Frontal cortex (tissue), 4 donors: ENCODE measurements around the gene SOCS6. TPM values are rescaled to one million over a fixed set of nuclear protein-coding genes. Genes with fewer than 3 reads are reported as not detected.
"Not testable (repeated sequence)": the region's sequence is repeated elsewhere in the genome, so short reads cannot be mapped to it uniquely, and the experiment has no call there.

Source experiments
- DNase-seq, 2 donors: peaks; one replicate each; pipeline ENCODE4 v3.0.0; 2012; ENCODE audit warnings: low spot score in 2 of 2
- FAIRE-seq: peaks from 2 replicates; lab custom pipeline; 2012; peaks lifted over from hg19 to GRCh38; lab: Jason Lieb, UNC
- total RNA-seq: library from RNA; depleted of rRNA; stranded (reverse); fragments of >200 nt; gene quantifications from one replicate; pipeline ENCODE4 v1.2.3, GENCODE V29; 2014
- donor health status: control.
- donor health status: control.
- donor health status: control.

SOCS6 gene
- total RNA-seq, 1 donor from 2014 or later = 53.4 TPM

- not testable (repeated sequence) for FAIRE-seq, DNase-seq
These were observed 59.6 kb downstream of the SOCS6 start for GRCh38 chr18:70348481-70348880.

GRCh38 chr18:70349316-70349715 is 60.5 kb downstream of the SOCS6 start:
- no peak for DNase-seq
- peak; percentile 24 for FAIRE-seq

GRCh38 chr18:70354080-70354479 is 65.2 kb downstream of the SOCS6 start:
- DNase-seq (no peak), FAIRE-seq (no peak)

- no peak for DNase-seq
- no peak for FAIRE-seq
These were observed 65.9 kb downstream of the SOCS6 start for GRCh38 chr18:70354771-70355170.

- no peak for DNase-seq
- no peak for FAIRE-seq
These were observed 67.0 kb downstream of the SOCS6 start for GRCh38 chr18:70355620-70356385.

GRCh38 chr18:70358105-70358406 is 69.2 kb downstream of the SOCS6 start:
- DNase-seq, FAIRE-seq: not testable (repeated sequence)

- no peak for FAIRE-seq
- DNase-seq = no peak
These were observed 70.2 kb downstream of the SOCS6 start for GRCh38 chr18:70359071-70359470.

- DNase-seq (no peak), FAIRE-seq (no peak)
These were observed 73.4 kb downstream of the SOCS6 start for GRCh38 chr18:70362258-70362657.

- DNase-seq (no peak), FAIRE-seq (no peak)
These were observed 75.0 kb downstream of the SOCS6 start for GRCh38 chr18:70363861-70364260.

GRCh38 chr18:70365361-70365760 is 76.5 kb downstream of the SOCS6 start:
- FAIRE-seq = no peak

GRCh38 chr18:70366174-70366573 is 77.3 kb downstream of the SOCS6 start:
- DNase-seq = no peak
- no peak for FAIRE-seq

More at GRCh38 chr18:70365361-70365760, 76.5 kb downstream of the SOCS6 start:
- DNase-seq = no peak

GRCh38 chr18:70366670-70367069 is 77.8 kb downstream of the SOCS6 start:
- FAIRE-seq (no peak), DNase-seq (no peak)

GRCh38 chr18:70367344-70367743 is 78.5 kb downstream of the SOCS6 start:
- FAIRE-seq, DNase-seq: not testable (repeated sequence)

- FAIRE-seq = no peak
- DNase-seq = no peak
These were observed 80.1 kb downstream of the SOCS6 start for GRCh38 chr18:70368903-70369302.

GRCh38 chr18:70370762-70371733 is 82.2 kb downstream of the SOCS6 start:
- DNase-seq (no peak), FAIRE-seq (no peak)

GRCh38 chr18:70371908-70372307 is 83.1 kb downstream of the SOCS6 start:
- no peak for DNase-seq
- FAIRE-seq = no peak

GRCh38 chr18:70372450-70373041 is 83.7 kb downstream of the SOCS6 start:
- DNase-seq (no peak), FAIRE-seq (no peak)

GRCh38 chr18:70373042-70373519 is 84.2 kb downstream of the SOCS6 start:
- no peak for DNase-seq
- FAIRE-seq = no peak

GRCh38 chr18:70374154-70374553 is 85.3 kb downstream of the SOCS6 start:
- FAIRE-seq = no peak

GRCh38 chr18:70376137-70376913 is 87.5 kb downstream of the SOCS6 start:
- FAIRE-seq = no peak
- no peak for DNase-seq

More at GRCh38 chr18:70374154-70374553, 85.3 kb downstream of the SOCS6 start:
- no peak for DNase-seq
